Tibial nerve (tissue), 4 donors: ENCODE measurements around the gene KSR2.

Experiments used
- CTCF ChIP-seq, 5 experiments: fragments of 200-600 bp in 3 of 5; fragments of 450-650 bp in 2 of 5; sonication (generic) in 3 of 5; IDR thresholded peaks; one replicate each; pipeline ENCODE4 v1.5.1; 2016 to 2019; ENCODE audit warnings: antibody characterized with exemption in 5 of 5, mild to moderate bottlenecking in 3 of 5, moderate library complexity in 2 of 5
- EP300 ChIP-seq, 2 donors: sonication (generic); formaldehyde crosslinking; IDR thresholded peaks; one replicate each; pipeline ENCODE4 v1.6.1; 2017; ENCODE audit warnings: antibody characterized with exemption in 2 of 2, mild to moderate bottlenecking in 1 of 2
- POLR2A ChIP-seq, 2 donors: fragments of 450-650 bp; IDR thresholded peaks; one replicate each; pipeline ENCODE4 v1.6.1; 2017; ENCODE audit warnings: antibody characterized with exemption in 2 of 2, mild to moderate bottlenecking in 2 of 2, moderate library complexity in 2 of 2

GRCh38 chr12:117872546-117873169 lies 96.1 kb downstream of the KSR2 start:
- TF ChIP-seq CTCF (IDR thresholded peaks at IDR 0.05) (no peak), POLR2A (IDR thresholded peaks at IDR 0.05) (no peak), EP300 (IDR thresholded peaks at IDR 0.05) (no peak)
